ENCODE measurements around the gene POU4F1.

DNA sequence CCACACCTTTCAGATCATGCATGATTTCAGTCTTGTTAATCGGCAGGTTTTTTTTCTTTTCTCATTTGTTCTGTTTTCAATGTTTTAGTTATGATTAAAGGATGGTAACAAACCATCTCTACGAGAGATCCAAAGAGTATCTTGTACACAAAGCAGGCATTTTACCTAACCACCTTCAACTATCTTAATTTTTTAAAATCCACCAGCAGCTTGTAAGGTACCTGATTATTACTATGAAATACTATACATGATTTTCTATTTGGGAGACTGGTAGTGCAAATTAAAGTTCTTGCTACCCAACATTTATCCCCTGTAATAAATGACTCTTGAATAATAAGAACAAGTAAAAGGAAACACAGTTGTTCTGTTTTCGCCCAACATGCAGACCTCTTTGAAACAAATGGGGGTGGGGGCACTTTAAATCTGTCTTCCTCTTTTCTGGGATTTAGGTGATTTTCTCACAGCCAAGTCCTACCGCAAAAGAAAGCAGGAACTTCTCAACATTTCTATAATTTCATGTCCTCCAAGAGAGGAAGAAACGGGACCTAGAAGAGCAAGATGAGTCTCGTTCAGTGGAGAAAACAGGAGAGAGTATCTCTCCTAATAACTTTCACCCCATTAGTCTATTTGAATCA lies 3.6 kb downstream of the POU4F1 start:
- TF ChIP-seq, protein P1, sequence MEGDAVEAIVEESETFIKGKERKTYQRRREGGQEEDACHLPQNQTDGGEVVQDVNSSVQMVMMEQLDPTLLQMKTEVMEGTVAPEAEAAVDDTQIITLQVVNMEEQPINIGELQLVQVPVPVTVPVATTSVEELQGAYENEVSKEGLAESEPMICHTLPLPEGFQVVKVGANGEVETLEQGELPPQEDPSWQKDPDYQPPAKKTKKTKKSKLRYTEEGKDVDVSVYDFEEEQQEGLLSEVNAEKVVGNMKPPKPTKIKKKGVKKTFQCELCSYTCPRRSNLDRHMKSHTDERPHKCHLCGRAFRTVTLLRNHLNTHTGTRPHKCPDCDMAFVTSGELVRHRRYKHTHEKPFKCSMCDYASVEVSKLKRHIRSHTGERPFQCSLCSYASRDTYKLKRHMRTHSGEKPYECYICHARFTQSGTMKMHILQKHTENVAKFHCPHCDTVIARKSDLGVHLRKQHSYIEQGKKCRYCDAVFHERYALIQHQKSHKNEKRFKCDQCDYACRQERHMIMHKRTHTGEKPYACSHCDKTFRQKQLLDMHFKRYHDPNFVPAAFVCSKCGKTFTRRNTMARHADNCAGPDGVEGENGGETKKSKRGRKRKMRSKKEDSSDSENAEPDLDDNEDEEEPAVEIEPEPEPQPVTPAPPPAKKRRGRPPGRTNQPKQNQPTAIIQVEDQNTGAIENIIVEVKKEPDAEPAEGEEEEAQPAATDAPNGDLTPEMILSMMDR (IDR thresholded peaks at IDR 0.05): no peak
- no peak for TF ChIP-seq POLR2A (IDR thresholded peaks at IDR 0.05)

Data from right lobe of liver (tissue), 4 donors.